Loucy (cell line): ENCODE measurements around the gene MACROD2.

ENCODE experiments used
- CTCF ChIP-seq: fragments of 200-600 bp; sonication (generic); conservative IDR thresholded peaks from 2 replicates; pipeline ENCODE4 v1.5.1; 2014; ENCODE audit warnings: mild to moderate bottlenecking, antibody characterized with exemption, low read length
- EZH2phosphoT487 ChIP-seq: fragments of 200-600 bp; IDR thresholded peaks from 2 replicates; pipeline ENCODE4 v1.6.1; 2018; ENCODE audit warnings: antibody characterized with exemption, mild to moderate bottlenecking, moderate library complexity, borderline replicate concordance

DNA sequence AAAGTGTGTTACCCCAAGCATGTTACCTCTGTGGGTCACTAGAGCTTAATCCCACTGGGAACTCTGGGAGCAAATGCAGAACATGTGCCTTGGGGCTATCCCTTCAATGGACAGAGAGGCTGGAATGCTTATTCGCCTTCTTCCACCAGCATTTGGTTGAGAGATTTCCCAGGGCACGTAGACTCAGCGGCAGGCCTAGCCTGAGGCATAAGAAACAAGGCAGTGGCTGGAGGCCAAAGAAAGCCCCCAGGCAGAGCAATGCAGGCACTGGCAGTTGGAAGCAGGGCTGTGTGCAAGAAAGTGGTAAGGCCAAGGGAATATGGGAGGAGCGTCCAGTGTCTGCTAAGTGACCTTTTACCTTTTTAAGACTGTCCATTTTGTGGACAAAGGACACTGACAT, 456.1 kb downstream of the MACROD2 start:
- no peak for TF ChIP-seq CTCF
- TF ChIP-seq EZH2phosphoT487 = no peak
